Measurements from ENCODE around the gene PPP2R2B.
A peak's percentile ranks its signal among the peaks of the same experiment; 100 is the strongest.
"Not testable (repeated sequence)": the region's sequence is repeated elsewhere in the genome, so short reads cannot be mapped to it uniquely, and the experiment has no call there.

The PPP2R2B gene

GRCh38 chr5:146734936-146735577 lies 143.5 kb downstream of the PPP2R2B start:
- Mint-ChIP-seq H3K4me3 (no peak overlapping the region), H3K36me3 (ENCODE audit: insufficient read depth) (peaks cover 1% of the 10 kb centered on the region), H3K27ac (ENCODE audit: low read depth) (no peak overlapping the region), H3K9me3 (no peaks in the 10 kb centered on the region), H3K4me1 (peaks cover 43% of the 10 kb centered on the region), H3K27me3 (no peaks in the 10 kb centered on the region)
- DNase-seq (ENCODE audit: low spot score in 2 of 2) = no peak
- no peak for ATAC-seq (replicated peaks; ENCODE audit: extremely low read depth, poor library complexity, severe bottlenecking)

DNA sequence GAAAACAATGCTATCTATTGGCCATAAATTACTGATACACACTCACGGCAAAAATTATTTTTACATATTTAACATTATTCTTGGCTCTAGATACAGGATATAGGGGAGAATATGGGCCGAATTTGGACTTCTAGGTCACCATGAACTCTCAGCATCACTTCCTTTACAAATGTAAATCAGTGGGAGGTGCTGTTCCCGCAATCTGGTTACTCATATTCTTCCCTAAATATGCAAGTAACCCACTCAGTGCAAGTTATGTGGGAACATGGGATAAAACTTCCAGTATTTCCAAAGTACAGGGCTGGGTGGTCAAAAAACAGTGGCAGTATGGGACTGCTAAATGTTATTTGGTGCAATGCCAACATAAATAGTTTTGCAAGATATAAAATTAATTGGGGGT lies 145.6 kb downstream of the PPP2R2B start:
- Mint-ChIP-seq H3K27me3 (no peaks in the 10 kb centered on the region), H3K4me1 (peaks cover 32% of the 10 kb centered on the region), H3K27ac (ENCODE audit: low read depth) (no peak overlapping the region), H3K9me3 (peaks cover 8% of the 10 kb centered on the region), H3K36me3 (ENCODE audit: insufficient read depth) (peaks cover 1% of the 10 kb centered on the region), H3K4me3 (no peak overlapping the region)
- ATAC-seq (replicated peaks; ENCODE audit: extremely low read depth, poor library complexity, severe bottlenecking) = no peak
- no peak for DNase-seq (ENCODE audit: low spot score in 2 of 2)

GRCh38 chr5:146731909-146732659 lies 146.5 kb downstream of the PPP2R2B start:
- no peak overlapping the region for H3K4me3 Mint-ChIP-seq
- H3K36me3 Mint-ChIP-seq (ENCODE audit: insufficient read depth) = peaks cover 2% of the 10 kb centered on the region
- no peaks in the 10 kb centered on the region for H3K27me3 Mint-ChIP-seq
- DNase-seq (ENCODE audit: low spot score in 2 of 2) (no peak), ATAC-seq (replicated peaks; ENCODE audit: extremely low read depth, poor library complexity, severe bottlenecking) (no peak)
- H3K4me1 Mint-ChIP-seq = peaks cover 32% of the 10 kb centered on the region
- H3K27ac Mint-ChIP-seq (ENCODE audit: low read depth) = peak overlapping the region; percentile 29
- H3K9me3 Mint-ChIP-seq = peaks cover 8% of the 10 kb centered on the region

DNA sequence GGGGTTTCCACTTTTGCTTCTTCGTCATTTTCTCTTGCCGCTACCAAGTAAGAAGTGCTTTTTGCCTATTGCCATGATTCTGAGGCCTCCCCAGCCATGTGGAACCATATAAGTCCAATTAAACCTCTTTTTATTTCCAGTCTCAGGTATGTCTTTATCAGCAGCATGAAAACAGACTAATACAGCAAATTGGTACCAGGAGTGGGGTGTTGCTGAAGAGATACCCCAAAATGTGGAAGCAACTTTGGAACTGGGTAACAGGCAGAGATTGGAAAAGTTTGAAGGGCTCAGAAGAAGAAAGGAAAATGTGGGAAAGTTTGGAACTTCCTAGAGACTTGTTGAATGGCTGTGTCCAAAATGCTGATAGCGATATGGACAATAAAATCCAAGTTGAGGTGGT lies 149.8 kb downstream of the PPP2R2B start:
- peaks cover 11% of the 10 kb centered on the region for H3K4me1 Mint-ChIP-seq
- H3K36me3 Mint-ChIP-seq (ENCODE audit: insufficient read depth); H3K27ac Mint-ChIP-seq (ENCODE audit: low read depth); ATAC-seq (replicated peaks; ENCODE audit: extremely low read depth, poor library complexity, severe bottlenecking); H3K4me3 Mint-ChIP-seq; DNase-seq (ENCODE audit: low spot score in 2 of 2); H3K27me3 Mint-ChIP-seq; H3K9me3 Mint-ChIP-seq: not testable (repeated sequence)

- Mint-ChIP-seq H3K4me3 (no peak overlapping the region), H3K9me3 (peaks cover 8% of the 10 kb centered on the region), H3K4me1 (peaks cover 12% of the 10 kb centered on the region), H3K27me3 (no peaks in the 10 kb centered on the region), H3K27ac (ENCODE audit: low read depth) (no peak overlapping the region), H3K36me3 (ENCODE audit: insufficient read depth) (peaks cover 2% of the 10 kb centered on the region)
- DNase-seq (ENCODE audit: low spot score in 2 of 2) = no peak
- ATAC-seq (replicated peaks; ENCODE audit: extremely low read depth, poor library complexity, severe bottlenecking) = no peak
Observed at GRCh38 chr5:146726891-146727290, 151.7 kb downstream of the PPP2R2B start.

- Mint-ChIP-seq H3K4me3 (no peak overlapping the region), H3K27me3 (no peaks in the 10 kb centered on the region), H3K9me3 (peaks cover 8% of the 10 kb centered on the region), H3K27ac (ENCODE audit: low read depth) (no peak overlapping the region), H3K4me1 (peaks cover 17% of the 10 kb centered on the region), H3K36me3 (ENCODE audit: insufficient read depth) (peaks cover 2% of the 10 kb centered on the region)
- ATAC-seq (replicated peaks; ENCODE audit: extremely low read depth, poor library complexity, severe bottlenecking) (no peak), DNase-seq (ENCODE audit: low spot score in 2 of 2) (no peak)
Observed at GRCh38 chr5:146726020-146726419, 152.5 kb downstream of the PPP2R2B start.

DNA sequence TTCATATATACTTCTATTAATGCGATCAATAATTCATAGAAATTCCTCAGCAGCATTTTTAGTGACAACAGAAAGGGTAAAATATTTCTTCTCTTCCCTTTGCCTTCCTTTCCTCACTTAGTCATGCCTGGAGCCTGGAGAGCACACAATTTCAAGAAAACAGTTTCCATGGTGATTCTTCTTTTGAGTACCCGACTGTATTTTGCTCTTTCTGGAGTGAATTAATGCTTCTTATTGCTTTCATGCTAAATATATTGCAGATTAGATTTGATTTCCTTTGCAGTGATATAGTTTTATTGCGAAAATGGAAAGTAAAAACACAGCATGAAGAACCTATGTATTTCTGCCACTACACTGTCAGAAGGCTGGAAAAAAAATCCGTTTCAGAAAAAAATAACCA lies 153.5 kb downstream of the PPP2R2B start:
- Mint-ChIP-seq H3K27ac (ENCODE audit: low read depth) (no peak overlapping the region), H3K4me1 (peaks cover 17% of the 10 kb centered on the region), H3K9me3 (peaks cover 8% of the 10 kb centered on the region), H3K27me3 (no peaks in the 10 kb centered on the region), H3K4me3 (no peak overlapping the region), H3K36me3 (ENCODE audit: insufficient read depth) (peaks cover 2% of the 10 kb centered on the region)
- ATAC-seq (replicated peaks; ENCODE audit: extremely low read depth, poor library complexity, severe bottlenecking) = no peak
- no peak for DNase-seq (ENCODE audit: low spot score in 2 of 2)

GRCh38 chr5:146722361-146722779 lies 156.2 kb downstream of the PPP2R2B start:
- peaks cover 23% of the 10 kb centered on the region for H3K4me1 Mint-ChIP-seq
- no peaks in the 10 kb centered on the region for H3K9me3 Mint-ChIP-seq
- no peak overlapping the region for H3K4me3 Mint-ChIP-seq
- DNase-seq (ENCODE audit: low spot score in 2 of 2) (no peak), ATAC-seq (replicated peaks; ENCODE audit: extremely low read depth, poor library complexity, severe bottlenecking) (no peak)
- H3K27me3 Mint-ChIP-seq = no peaks in the 10 kb centered on the region
- H3K27ac Mint-ChIP-seq (ENCODE audit: low read depth) = no peak overlapping the region
- H3K36me3 Mint-ChIP-seq (ENCODE audit: insufficient read depth) = no peaks in the 10 kb centered on the region

- Mint-ChIP-seq H3K27me3 (no peaks in the 10 kb centered on the region), H3K4me3 (no peak overlapping the region), H3K27ac (ENCODE audit: low read depth) (no peak overlapping the region), H3K9me3 (no peaks in the 10 kb centered on the region), H3K36me3 (ENCODE audit: insufficient read depth) (no peaks in the 10 kb centered on the region), H3K4me1 (peaks cover 27% of the 10 kb centered on the region)
- DNase-seq (ENCODE audit: low spot score in 2 of 2) (no peak), ATAC-seq (replicated peaks; ENCODE audit: extremely low read depth, poor library complexity, severe bottlenecking) (no peak)
Observed at GRCh38 chr5:146721073-146721815, 157.3 kb downstream of the PPP2R2B start.

DNA sequence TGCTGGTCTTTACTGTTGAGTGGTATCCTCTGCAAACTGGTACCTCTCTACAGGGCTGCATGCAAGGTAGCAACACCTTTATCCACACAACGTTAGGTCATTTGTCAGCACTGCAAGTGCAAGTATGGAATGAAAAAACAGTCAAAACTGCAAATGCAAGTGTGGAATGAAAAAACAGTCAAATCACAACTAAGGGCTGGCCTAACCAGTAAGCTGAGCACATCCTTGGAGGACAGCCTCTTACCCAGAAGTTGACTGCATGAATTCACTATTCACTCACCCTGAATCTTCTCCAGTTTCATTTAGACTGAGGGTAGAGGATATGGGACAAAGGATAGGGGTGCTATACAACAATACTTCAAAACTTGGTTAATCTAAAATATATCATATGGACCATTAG lies 158.4 kb downstream of the PPP2R2B start:
- no peaks in the 10 kb centered on the region for H3K36me3 Mint-ChIP-seq (ENCODE audit: insufficient read depth)
- H3K9me3 Mint-ChIP-seq = no peaks in the 10 kb centered on the region
- H3K27me3 Mint-ChIP-seq = no peaks in the 10 kb centered on the region
- H3K4me1 Mint-ChIP-seq = peaks cover 28% of the 10 kb centered on the region
- H3K4me3 Mint-ChIP-seq = no peak overlapping the region
- DNase-seq (ENCODE audit: low spot score in 2 of 2) (no peak), ATAC-seq (replicated peaks; ENCODE audit: extremely low read depth, poor library complexity, severe bottlenecking) (no peak)
- no peak overlapping the region for H3K27ac Mint-ChIP-seq (ENCODE audit: low read depth)

DNA sequence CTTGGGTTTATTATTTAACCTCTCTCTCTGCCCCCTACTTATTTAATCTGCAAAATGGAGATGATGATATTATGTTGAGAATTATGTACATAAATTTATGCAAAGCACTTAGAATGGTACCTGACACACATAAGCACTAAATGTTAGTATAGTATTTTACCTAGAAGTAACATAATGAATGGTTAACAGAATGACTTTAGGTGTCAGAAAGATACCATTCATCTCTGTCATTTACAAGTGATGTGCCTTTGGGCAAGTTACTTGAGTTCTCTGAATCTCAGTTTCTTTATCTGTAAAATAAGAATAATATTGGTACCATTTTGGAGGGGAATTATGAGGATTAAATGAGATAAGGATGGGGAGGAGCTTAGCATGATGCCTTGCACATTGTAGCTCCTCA lies 159.4 kb downstream of the PPP2R2B start:
- no peak overlapping the region for H3K4me3 Mint-ChIP-seq
- DNase-seq (ENCODE audit: low spot score in 2 of 2) (no peak), ATAC-seq (replicated peaks; ENCODE audit: extremely low read depth, poor library complexity, severe bottlenecking) (no peak)
- H3K4me1 Mint-ChIP-seq = peaks cover 28% of the 10 kb centered on the region
- H3K9me3 Mint-ChIP-seq = no peaks in the 10 kb centered on the region
- H3K27ac Mint-ChIP-seq (ENCODE audit: low read depth) = no peak overlapping the region
- H3K36me3 Mint-ChIP-seq (ENCODE audit: insufficient read depth) = no peaks in the 10 kb centered on the region
- H3K27me3 Mint-ChIP-seq = no peaks in the 10 kb centered on the region

GRCh38 chr5:146718609-146719008 lies 159.9 kb downstream of the PPP2R2B start:
- Mint-ChIP-seq H3K4me1 (peaks cover 25% of the 10 kb centered on the region), H3K27ac (ENCODE audit: low read depth) (no peak overlapping the region), H3K27me3 (no peaks in the 10 kb centered on the region), H3K36me3 (ENCODE audit: insufficient read depth) (no peaks in the 10 kb centered on the region), H3K4me3 (no peak overlapping the region), H3K9me3 (no peaks in the 10 kb centered on the region)
- ATAC-seq (replicated peaks; ENCODE audit: extremely low read depth, poor library complexity, severe bottlenecking) (no peak), DNase-seq (ENCODE audit: low spot score in 2 of 2) (no peak)

DNA sequence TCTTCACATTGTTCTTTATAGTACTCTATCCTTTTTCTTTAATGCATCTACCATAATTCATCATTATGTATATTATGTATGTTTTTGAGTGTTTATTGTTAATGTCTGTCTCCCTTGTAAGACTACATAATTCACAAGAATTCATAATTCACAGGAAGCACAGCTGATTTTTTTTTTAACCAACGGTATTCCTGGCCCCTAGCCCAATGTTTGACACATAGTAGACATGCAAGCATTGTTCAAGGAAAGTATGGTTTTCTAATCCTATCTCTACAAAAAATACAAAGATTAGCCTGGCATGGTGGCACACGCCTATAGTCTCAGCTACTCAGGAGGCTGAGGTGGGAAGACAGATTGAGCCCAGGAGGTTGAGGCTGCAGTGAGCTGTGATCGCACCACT lies 160.6 kb downstream of the PPP2R2B start:
- Mint-ChIP-seq H3K36me3 (ENCODE audit: insufficient read depth) (no peaks in the 10 kb centered on the region), H3K27ac (ENCODE audit: low read depth) (no peak overlapping the region), H3K4me1 (peaks cover 21% of the 10 kb centered on the region), H3K4me3 (no peak overlapping the region), H3K9me3 (no peaks in the 10 kb centered on the region), H3K27me3 (no peaks in the 10 kb centered on the region)
- DNase-seq (ENCODE audit: low spot score in 2 of 2) = no peak
- no peak for ATAC-seq (replicated peaks; ENCODE audit: extremely low read depth, poor library complexity, severe bottlenecking)

Measured in central memory CD8-positive, alpha-beta T cell (primary cell).